Mesothelial cell of epicardium (in vitro differentiated cells): ENCODE measurements around the gene SPOCK1. TPM values are rescaled to one million over a fixed set of nuclear protein-coding genes. Genes with fewer than 3 reads are reported as not detected.

ENCODE experiments used
- DNase-seq, 2 experiments: peaks; one replicate each; pipeline ENCODE4 v3.0.0; 2021; ENCODE audit warnings: low spot score in 2 of 2; ENCODE audit not compliant: unreplicated experiment in 2 of 2
- H3K27ac Mint-ChIP-seq: 2 replicates; pipeline ENCODE4 v1.8.0; 2021; ENCODE audit warnings: mixed read lengths
- H3K27me3 Mint-ChIP-seq: 2 replicates; pipeline ENCODE4 v1.8.0; 2021; ENCODE audit warnings: low read depth, mixed read lengths
- H3K36me3 Mint-ChIP-seq: 2 replicates; pipeline ENCODE4 v1.8.0; 2021; ENCODE audit warnings: mixed read lengths
- H3K4me1 Mint-ChIP-seq: 2 replicates; pipeline ENCODE4 v1.8.0; 2021; ENCODE audit warnings: mixed read lengths
- H3K4me3 Mint-ChIP-seq: 2 replicates; pipeline ENCODE4 v1.8.0; 2021; ENCODE audit warnings: mild to moderate bottlenecking, moderate library complexity, mixed read lengths
- H3K9me3 Mint-ChIP-seq: 2 replicates; pipeline ENCODE4 v1.8.0; 2021; ENCODE audit warnings: mixed read lengths
- CTCF ChIP-seq: fragments of 200-600 bp; sonication (generic); IDR thresholded peaks from one replicate; pipeline ENCODE4 v1.5.0; 2021; ENCODE audit warnings: antibody characterized with exemption; ENCODE audit not compliant: unreplicated experiment
- total RNA-seq: library from RNA; stranded (reverse); gene quantifications from 3 replicates; pipeline ENCODE4 v1.2.1, GENCODE V29; 2021

SPOCK1 gene
- total RNA-seq, 1 donor from 2014 or later, result 6.6 TPM

- no peak for DNase-seq
- Mint-ChIP-seq H3K4me3 (no peak overlapping the region), H3K27me3 (peaks cover 67% of the 10 kb centered on the region), H3K4me1 (no peaks in the 10 kb centered on the region), H3K9me3 (no peaks in the 10 kb centered on the region), H3K27ac (no peak overlapping the region), H3K36me3 (no peaks in the 10 kb centered on the region)
- no peak for TF ChIP-seq CTCF
These were observed 8.0 kb downstream of the SPOCK1 start for GRCh38 chr5:137491121-137491520.

GRCh38 chr5:137490591-137490990 is 8.5 kb downstream of the SPOCK1 start:
- Mint-ChIP-seq H3K36me3 (no peaks in the 10 kb centered on the region), H3K4me3 (no peak overlapping the region), H3K27me3 (peaks cover 65% of the 10 kb centered on the region), H3K9me3 (no peaks in the 10 kb centered on the region), H3K27ac (no peak overlapping the region), H3K4me1 (no peaks in the 10 kb centered on the region)
- TF ChIP-seq CTCF, result no peak
- no peak for DNase-seq

GRCh38 chr5:137488974-137489373 is 10.2 kb downstream of the SPOCK1 start:
- no peak for DNase-seq
- Mint-ChIP-seq H3K36me3 (no peaks in the 10 kb centered on the region), H3K27ac (no peak overlapping the region), H3K9me3 (no peaks in the 10 kb centered on the region), H3K4me1 (no peaks in the 10 kb centered on the region), H3K4me3 (no peak overlapping the region), H3K27me3 (peaks cover 53% of the 10 kb centered on the region)
- no peak for TF ChIP-seq CTCF

- no peak overlapping the region for H3K4me3 Mint-ChIP-seq
- no peaks in the 10 kb centered on the region for H3K9me3 Mint-ChIP-seq
- no peak overlapping the region for H3K27ac Mint-ChIP-seq
- no peak for TF ChIP-seq CTCF
- H3K4me1 Mint-ChIP-seq, result no peaks in the 10 kb centered on the region
- no peaks in the 10 kb centered on the region for H3K36me3 Mint-ChIP-seq
- no peak for DNase-seq
- peaks cover 49% of the 10 kb centered on the region for H3K27me3 Mint-ChIP-seq
These were observed 10.6 kb downstream of the SPOCK1 start for GRCh38 chr5:137488516-137488915.

- no peak for TF ChIP-seq CTCF
- Mint-ChIP-seq H3K27me3 (peaks cover 44% of the 10 kb centered on the region), H3K36me3 (no peaks in the 10 kb centered on the region), H3K4me1 (no peaks in the 10 kb centered on the region), H3K4me3 (no peak overlapping the region), H3K27ac (no peak overlapping the region), H3K9me3 (no peaks in the 10 kb centered on the region)
- DNase-seq, result no peak
These were observed 11.5 kb downstream of the SPOCK1 start for GRCh38 chr5:137487600-137487999.

- no peak for DNase-seq
- H3K4me3 Mint-ChIP-seq, result no peak overlapping the region
- no peak for TF ChIP-seq CTCF
- no peaks in the 10 kb centered on the region for H3K4me1 Mint-ChIP-seq
- H3K27me3 Mint-ChIP-seq, result peaks cover 37% of the 10 kb centered on the region
- H3K27ac Mint-ChIP-seq, result no peak overlapping the region
- no peaks in the 10 kb centered on the region for H3K36me3 Mint-ChIP-seq
- no peaks in the 10 kb centered on the region for H3K9me3 Mint-ChIP-seq
These were observed 12.4 kb downstream of the SPOCK1 start for GRCh38 chr5:137486707-137487106.
